DND-41 (cell line): ENCODE measurements around the gene LIX1L.

Experiments
- EZH2 ChIP-seq: IDR thresholded peaks from 3 replicates; pipeline ENCODE4 v1.6.1; 2012; ENCODE audit warnings: borderline replicate concordance, low read depth, mild to moderate bottlenecking, moderate library complexity, low read length, inconsistent platforms; ENCODE audit not compliant: severe bottlenecking
- TF ChIP-seq, protein P1 (sequence below): IDR thresholded peaks from 2 replicates; pipeline ENCODE4 v1.5.1; 2012; ENCODE audit warnings: borderline replicate concordance, low read length, moderate library complexity, mild to moderate bottlenecking; ENCODE audit not compliant: poor library complexity, severe bottlenecking; ENCODE audit errors: extremely low read depth

DNA sequence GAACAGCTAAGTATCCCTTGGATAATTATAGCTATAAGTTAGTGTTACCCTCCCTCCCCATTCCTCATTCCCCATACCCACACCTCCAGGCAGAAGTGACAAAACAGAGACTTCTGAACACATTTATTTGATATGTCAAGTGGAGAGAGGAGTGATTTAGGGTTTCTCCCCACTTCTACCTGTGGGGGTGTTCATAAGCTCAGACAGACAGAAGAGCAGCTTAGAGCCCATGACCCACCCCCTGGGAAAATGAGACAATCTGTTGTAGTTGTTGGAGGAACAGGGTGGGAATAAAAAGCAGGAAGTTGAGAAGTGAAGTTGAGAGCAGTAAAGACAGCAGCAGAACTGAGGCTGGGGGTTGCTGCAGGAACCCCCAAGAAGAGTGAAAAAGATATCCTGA, 1.5 kb upstream of the LIX1L start:
- no peak for TF ChIP-seq EZH2
- TF ChIP-seq, protein P1, sequence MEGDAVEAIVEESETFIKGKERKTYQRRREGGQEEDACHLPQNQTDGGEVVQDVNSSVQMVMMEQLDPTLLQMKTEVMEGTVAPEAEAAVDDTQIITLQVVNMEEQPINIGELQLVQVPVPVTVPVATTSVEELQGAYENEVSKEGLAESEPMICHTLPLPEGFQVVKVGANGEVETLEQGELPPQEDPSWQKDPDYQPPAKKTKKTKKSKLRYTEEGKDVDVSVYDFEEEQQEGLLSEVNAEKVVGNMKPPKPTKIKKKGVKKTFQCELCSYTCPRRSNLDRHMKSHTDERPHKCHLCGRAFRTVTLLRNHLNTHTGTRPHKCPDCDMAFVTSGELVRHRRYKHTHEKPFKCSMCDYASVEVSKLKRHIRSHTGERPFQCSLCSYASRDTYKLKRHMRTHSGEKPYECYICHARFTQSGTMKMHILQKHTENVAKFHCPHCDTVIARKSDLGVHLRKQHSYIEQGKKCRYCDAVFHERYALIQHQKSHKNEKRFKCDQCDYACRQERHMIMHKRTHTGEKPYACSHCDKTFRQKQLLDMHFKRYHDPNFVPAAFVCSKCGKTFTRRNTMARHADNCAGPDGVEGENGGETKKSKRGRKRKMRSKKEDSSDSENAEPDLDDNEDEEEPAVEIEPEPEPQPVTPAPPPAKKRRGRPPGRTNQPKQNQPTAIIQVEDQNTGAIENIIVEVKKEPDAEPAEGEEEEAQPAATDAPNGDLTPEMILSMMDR = no peak
